ENCODE results near the gene CIROP.

DNA sequence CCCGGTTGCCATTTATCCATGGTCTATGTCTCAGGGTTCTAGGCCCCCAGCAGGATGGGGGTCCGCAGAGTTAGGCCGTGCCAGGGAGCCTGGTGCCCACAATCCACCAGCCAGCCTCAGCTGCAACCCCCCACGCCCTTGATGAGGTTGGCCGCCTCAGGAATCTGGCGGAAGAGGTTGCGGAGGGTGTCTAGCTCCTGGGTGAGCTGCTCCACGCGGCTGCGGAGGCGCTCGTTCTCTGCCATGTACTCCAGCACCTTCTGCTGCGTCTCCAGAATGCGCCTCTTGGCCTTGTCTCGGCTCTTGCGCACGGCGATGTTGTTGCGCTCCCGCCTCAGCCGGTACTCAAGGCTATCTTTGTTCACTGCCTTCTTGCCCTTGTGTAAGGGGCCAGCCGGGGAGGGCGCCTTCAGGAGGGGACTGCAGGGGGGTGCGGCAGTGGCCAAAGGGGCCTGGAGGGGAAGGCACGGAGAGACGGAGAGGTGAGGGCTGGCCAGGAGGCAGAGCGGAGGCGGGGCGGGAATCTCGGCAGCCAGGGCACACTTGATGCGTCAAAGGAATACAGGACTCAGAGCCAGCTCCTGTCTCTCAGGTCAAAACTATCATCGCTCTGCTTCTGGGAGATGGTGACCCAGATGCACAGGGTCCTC is 12.7 kb upstream of the CIROP start:
- TF ChIP-seq, protein P1, sequence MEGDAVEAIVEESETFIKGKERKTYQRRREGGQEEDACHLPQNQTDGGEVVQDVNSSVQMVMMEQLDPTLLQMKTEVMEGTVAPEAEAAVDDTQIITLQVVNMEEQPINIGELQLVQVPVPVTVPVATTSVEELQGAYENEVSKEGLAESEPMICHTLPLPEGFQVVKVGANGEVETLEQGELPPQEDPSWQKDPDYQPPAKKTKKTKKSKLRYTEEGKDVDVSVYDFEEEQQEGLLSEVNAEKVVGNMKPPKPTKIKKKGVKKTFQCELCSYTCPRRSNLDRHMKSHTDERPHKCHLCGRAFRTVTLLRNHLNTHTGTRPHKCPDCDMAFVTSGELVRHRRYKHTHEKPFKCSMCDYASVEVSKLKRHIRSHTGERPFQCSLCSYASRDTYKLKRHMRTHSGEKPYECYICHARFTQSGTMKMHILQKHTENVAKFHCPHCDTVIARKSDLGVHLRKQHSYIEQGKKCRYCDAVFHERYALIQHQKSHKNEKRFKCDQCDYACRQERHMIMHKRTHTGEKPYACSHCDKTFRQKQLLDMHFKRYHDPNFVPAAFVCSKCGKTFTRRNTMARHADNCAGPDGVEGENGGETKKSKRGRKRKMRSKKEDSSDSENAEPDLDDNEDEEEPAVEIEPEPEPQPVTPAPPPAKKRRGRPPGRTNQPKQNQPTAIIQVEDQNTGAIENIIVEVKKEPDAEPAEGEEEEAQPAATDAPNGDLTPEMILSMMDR (conservative IDR thresholded peaks at IDR 0.05) = no peak
- TF ChIP-seq EZH2 (IDR thresholded peaks at IDR 0.05; ENCODE audit: low read depth) = no peak
